Ishikawa (cell line): Measurements from ENCODE around the gene LNX2.

Source experiments
- EP300 ChIP-seq: IDR thresholded peaks from 2 replicates; pipeline ENCODE4 v1.6.1; 2012; ENCODE audit warnings: borderline replicate concordance
- FOXM1 ChIP-seq: IDR thresholded peaks from 2 replicates; pipeline ENCODE4 v1.6.1; 2012; ENCODE audit warnings: low read depth, borderline replicate concordance
- NFIC ChIP-seq: IDR thresholded peaks from 2 replicates; pipeline ENCODE4 v1.6.1; 2012
- RAD21 ChIP-seq: IDR thresholded peaks from 2 replicates; pipeline ENCODE4 v1.6.1; 2012; ENCODE audit warnings: low read depth
- TAF1 ChIP-seq: IDR thresholded peaks from 2 replicates; pipeline ENCODE4 v1.6.1; 2012; ENCODE audit warnings: low read depth, mild to moderate bottlenecking
- TCF12 ChIP-seq: IDR thresholded peaks from 2 replicates; pipeline ENCODE4 v1.6.1; 2012; ENCODE audit warnings: low read depth
- TEAD4 ChIP-seq: IDR thresholded peaks from 2 replicates; pipeline ENCODE4 v1.6.1; 2012
- YY1 ChIP-seq: IDR thresholded peaks from 2 replicates; pipeline ENCODE4 v1.6.1; 2012; ENCODE audit warnings: low read depth
- ZBTB7A ChIP-seq: IDR thresholded peaks from 2 replicates; pipeline ENCODE4 v1.6.1; 2012; ENCODE audit warnings: low read depth
- TF ChIP-seq, protein P1 (sequence below): IDR thresholded peaks from 2 replicates; pipeline ENCODE4 v1.6.1; 2012
- TF ChIP-seq, protein P2 (sequence below): IDR thresholded peaks from 2 replicates; pipeline ENCODE4 v1.6.1; 2012; ENCODE audit warnings: low read depth, mild to moderate bottlenecking

DNA sequence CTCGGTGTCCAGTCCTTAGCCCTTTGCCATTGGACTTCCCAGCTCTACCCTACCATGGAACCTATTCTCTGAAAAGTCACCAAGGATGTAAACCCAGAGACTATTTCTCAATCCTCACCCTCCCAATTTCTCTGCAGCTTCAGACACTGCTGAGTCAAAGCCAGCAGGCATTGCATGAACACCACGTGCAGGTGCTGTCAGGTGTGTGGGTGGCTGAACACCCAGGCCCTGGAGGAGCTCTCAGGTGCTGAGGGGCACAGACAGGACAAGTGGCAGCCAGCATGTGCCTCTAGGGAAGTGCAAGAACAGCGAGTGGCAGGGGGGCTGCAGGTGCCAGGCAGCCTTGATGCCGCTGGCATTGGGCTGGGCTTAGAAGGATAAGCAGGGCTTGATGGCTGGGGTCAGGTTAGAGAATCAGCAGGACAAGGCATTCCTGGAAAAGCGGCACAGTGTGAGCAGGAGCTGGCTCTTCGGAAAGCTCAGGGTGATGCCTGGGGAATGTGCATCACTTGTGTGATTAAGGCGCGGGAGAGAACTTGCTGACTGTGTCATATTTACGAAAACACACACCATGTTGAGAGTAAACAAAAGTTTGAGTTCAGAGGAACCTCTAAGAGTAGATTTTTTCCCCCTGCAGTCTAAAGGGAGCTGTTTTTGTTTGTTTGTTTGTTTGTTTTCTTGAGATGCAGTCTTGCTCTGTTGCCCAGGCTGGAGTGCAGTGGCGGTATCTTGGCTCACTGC, 83.8 kb downstream of the LNX2 start:
- TF ChIP-seq TAF1: no peak
- no peak for TF ChIP-seq FOXM1
- no peak for TF ChIP-seq YY1
- TF ChIP-seq EP300: no peak
- TF ChIP-seq NFIC: no peak
- TF ChIP-seq, protein P1, sequence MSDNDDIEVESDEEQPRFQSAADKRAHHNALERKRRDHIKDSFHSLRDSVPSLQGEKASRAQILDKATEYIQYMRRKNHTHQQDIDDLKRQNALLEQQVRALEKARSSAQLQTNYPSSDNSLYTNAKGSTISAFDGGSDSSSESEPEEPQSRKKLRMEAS: no peak
- TF ChIP-seq, protein P2, sequence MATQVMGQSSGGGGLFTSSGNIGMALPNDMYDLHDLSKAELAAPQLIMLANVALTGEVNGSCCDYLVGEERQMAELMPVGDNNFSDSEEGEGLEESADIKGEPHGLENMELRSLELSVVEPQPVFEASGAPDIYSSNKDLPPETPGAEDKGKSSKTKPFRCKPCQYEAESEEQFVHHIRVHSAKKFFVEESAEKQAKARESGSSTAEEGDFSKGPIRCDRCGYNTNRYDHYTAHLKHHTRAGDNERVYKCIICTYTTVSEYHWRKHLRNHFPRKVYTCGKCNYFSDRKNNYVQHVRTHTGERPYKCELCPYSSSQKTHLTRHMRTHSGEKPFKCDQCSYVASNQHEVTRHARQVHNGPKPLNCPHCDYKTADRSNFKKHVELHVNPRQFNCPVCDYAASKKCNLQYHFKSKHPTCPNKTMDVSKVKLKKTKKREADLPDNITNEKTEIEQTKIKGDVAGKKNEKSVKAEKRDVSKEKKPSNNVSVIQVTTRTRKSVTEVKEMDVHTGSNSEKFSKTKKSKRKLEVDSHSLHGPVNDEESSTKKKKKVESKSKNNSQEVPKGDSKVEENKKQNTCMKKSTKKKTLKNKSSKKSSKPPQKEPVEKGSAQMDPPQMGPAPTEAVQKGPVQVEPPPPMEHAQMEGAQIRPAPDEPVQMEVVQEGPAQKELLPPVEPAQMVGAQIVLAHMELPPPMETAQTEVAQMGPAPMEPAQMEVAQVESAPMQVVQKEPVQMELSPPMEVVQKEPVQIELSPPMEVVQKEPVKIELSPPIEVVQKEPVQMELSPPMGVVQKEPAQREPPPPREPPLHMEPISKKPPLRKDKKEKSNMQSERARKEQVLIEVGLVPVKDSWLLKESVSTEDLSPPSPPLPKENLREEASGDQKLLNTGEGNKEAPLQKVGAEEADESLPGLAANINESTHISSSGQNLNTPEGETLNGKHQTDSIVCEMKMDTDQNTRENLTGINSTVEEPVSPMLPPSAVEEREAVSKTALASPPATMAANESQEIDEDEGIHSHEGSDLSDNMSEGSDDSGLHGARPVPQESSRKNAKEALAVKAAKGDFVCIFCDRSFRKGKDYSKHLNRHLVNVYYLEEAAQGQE: no peak
- TF ChIP-seq RAD21: no peak
- no peak for TF ChIP-seq ZBTB7A
- TF ChIP-seq TCF12: no peak
- no peak for TF ChIP-seq TEAD4
